VCaP (cell line): ENCODE data around the gene LZTFL1.

Experiments used
- H3K27ac ChIP-seq: fragments of 450-650 bp; 2 replicates; pipeline ENCODE4 v1.5.1; 2017
- CTCF ChIP-seq: fragments of 450-650 bp; conservative IDR thresholded peaks from 2 replicates; pipeline ENCODE4 v1.5.1; 2017; ENCODE audit warnings: mild to moderate bottlenecking, moderate library complexity

LZTFL1 gene

GRCh38 chr3:45884368-45885201, 42.7 kb upstream of the LZTFL1 start:
- H3K27ac ChIP-seq, result no peak overlapping the region
- no peak for TF ChIP-seq CTCF

- TF ChIP-seq CTCF, result no peak
- H3K27ac ChIP-seq, result 0 out of 2 replicates have a peak overlapping the region, but pooled peaks have one; percentile 9
Observed at GRCh38 chr3:45881078-45882022, 39.4 kb upstream of the LZTFL1 start.

DNA sequence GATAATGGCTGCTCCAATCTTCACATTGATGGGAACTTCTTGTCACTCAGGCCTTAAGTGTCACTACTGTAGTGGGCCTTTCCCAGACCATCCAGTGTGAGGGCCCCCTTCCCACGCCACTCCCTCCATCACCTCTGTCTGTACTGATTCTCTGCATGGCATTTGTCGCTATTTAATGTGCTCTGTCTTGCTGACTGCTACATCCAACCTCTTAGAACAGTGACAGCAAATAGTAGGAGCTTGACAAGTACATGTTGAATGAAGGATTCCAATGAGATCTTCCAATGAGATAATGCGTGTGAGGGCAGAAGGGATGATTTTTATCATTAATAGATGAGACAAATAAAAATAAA, 38.8 kb upstream of the LZTFL1 start:
- TF ChIP-seq CTCF, result no peak
- 0 out of 2 replicates have a peak overlapping the region, but pooled peaks have one; percentile 9 for H3K27ac ChIP-seq

DNA sequence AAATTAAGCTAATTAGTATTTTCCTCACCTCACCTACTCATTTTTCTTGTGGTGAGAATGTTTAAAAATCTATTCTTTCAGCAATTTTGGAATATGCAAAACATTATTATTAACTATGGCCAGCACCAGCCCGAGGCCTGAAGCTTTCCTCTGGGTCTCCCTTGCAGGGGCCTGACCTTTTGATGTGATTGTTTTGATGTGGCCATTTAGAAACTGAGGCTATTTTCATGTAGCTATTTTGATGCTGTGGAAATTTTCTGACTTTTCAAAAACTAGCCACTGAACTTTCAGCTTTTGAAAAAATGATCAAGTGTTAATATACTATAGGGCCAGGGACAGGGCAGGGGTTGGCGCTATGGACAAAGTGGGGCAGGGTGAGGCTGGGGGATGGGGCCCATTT, 36.2 kb upstream of the LZTFL1 start:
- no peak overlapping the region for H3K27ac ChIP-seq
- no peak for TF ChIP-seq CTCF

- no peak overlapping the region for H3K27ac ChIP-seq
- no peak for TF ChIP-seq CTCF
Observed at GRCh38 chr3:45874677-45875346, 32.9 kb upstream of the LZTFL1 start.

DNA sequence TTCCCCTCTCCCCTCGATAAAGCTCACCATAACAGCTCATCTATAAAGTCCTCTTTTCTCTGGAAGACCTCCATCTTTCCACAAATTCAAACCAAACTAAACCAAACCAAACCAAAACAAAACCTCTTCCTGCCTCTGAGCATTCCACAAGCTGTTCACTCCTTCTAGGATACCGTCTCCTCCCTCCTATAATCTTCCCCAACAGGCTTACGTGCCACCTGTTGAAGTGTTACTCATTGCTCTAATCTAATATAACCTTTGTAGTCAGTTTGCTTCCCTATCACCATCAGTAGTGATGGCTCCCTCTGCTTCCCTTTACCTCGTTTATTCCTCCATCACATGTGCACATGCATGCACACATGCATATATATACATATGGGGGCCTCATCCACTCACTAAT, 31.7 kb upstream of the LZTFL1 start:
- no peak for TF ChIP-seq CTCF
- no peak overlapping the region for H3K27ac ChIP-seq

GRCh38 chr3:45873036-45873435, 31.1 kb upstream of the LZTFL1 start:
- no peak overlapping the region for H3K27ac ChIP-seq
- TF ChIP-seq CTCF, result no peak
